Astrocyte of the spinal cord (primary cell): ENCODE results near the gene PHOSPHO1.
A peak's percentile ranks its signal among the peaks of the same experiment; 100 is the strongest.
"Not testable (repeated sequence)": the region's sequence is repeated elsewhere in the genome, so short reads cannot be mapped to it uniquely, and the experiment has no call there.

ENCODE experiments used
- DNase-seq: peaks from one replicate; pipeline ENCODE4 v3.0.0; 2011; ENCODE audit warnings: low read depth, low spot score
- H3K4me3 ChIP-seq: 2 replicates; pipeline ENCODE4 v1.5.1; 2011; ENCODE audit warnings: low read depth, mild to moderate bottlenecking, low read length, moderate library complexity
- CTCF ChIP-seq: IDR thresholded peaks from 2 replicates; pipeline ENCODE4 v1.5.1; 2012; ENCODE audit warnings: low read depth, mild to moderate bottlenecking, low read length, inconsistent platforms
- in situ Hi-C: cut with HindIII; loops from 2 replicates; pipeline ENCODE4 v1.10.0; 2017; ENCODE audit warnings: low sequenced_read_pairs

The PHOSPHO1 gene

GRCh38 chr17:49194297-49194607 is 36.3 kb downstream of the PHOSPHO1 start:
- no peak overlapping the region for H3K4me3 ChIP-seq
- no peak for TF ChIP-seq CTCF
- no peak for DNase-seq
- in situ Hi-C loops = no loop called here

- TF ChIP-seq CTCF = no peak
- in situ Hi-C loops = no loop called here
- peak overlapping the region; percentile 77 for H3K4me3 ChIP-seq
- DNase-seq = peak; percentile 66
Measured at GRCh38 chr17:49193513-49194296, 36.9 kb downstream of the PHOSPHO1 start.

GRCh38 chr17:49191917-49192741 is 38.5 kb downstream of the PHOSPHO1 start:
- in situ Hi-C loops = no loop called here
- peak; percentile 27 for TF ChIP-seq CTCF
- H3K4me3 ChIP-seq = peak overlapping the region; percentile 77
- DNase-seq = peak; percentile 84

GRCh38 chr17:49191409-49191916 is 39.1 kb downstream of the PHOSPHO1 start:
- TF ChIP-seq CTCF = no peak
- DNase-seq = no peak
- peak overlapping the region; percentile 77 for H3K4me3 ChIP-seq
- in situ Hi-C loops = no loop called here

- in situ Hi-C loops = no loop called here
- no peak overlapping the region for H3K4me3 ChIP-seq
- TF ChIP-seq CTCF = no peak
- no peak for DNase-seq
Measured at GRCh38 chr17:49190932-49191331, 39.7 kb downstream of the PHOSPHO1 start.

- no peak overlapping the region for H3K4me3 ChIP-seq
- in situ Hi-C loops = no loop called here
- DNase-seq = no peak
- no peak for TF ChIP-seq CTCF
Measured at GRCh38 chr17:49187301-49187700, 43.3 kb downstream of the PHOSPHO1 start.

- DNase-seq, H3K4me3 ChIP-seq, in situ Hi-C loops: not testable (repeated sequence)
Measured at GRCh38 chr17:49185381-49185780, 45.2 kb downstream of the PHOSPHO1 start.

GRCh38 chr17:49184522-49184921 is 46.1 kb downstream of the PHOSPHO1 start:
- in situ Hi-C loops = not testable (repeated sequence)

More at GRCh38 chr17:49184522-49184921, 46.1 kb downstream of the PHOSPHO1 start:
- not testable (repeated sequence) for H3K4me3 ChIP-seq, DNase-seq
